Natural killer cell (primary cell): Measurements from ENCODE around the gene GNG2. TPM values are rescaled to one million over a fixed set of nuclear protein-coding genes. Genes with fewer than 3 reads are reported as not detected.
A peak's percentile ranks its signal among the peaks of the same experiment; 100 is the strongest.
"Not testable (repeated sequence)": the region's sequence is repeated elsewhere in the genome, so short reads cannot be mapped to it uniquely, and the experiment has no call there.

Experiments
- ATAC-seq, 3 donors: fragments of 150-1000 bp in 2 of 3; fragments of 200-7000 bp in 1 of 3; cut with Tn5 transposase; 1 replicate in 1 of 3; 2 replicates in 2 of 3; pipeline ENCODE4 v1.10.0; 2021; ENCODE audit warnings: mild to moderate bottlenecking in 2 of 3, moderate library complexity in 2 of 3
- DNase-seq, 2 donors: peaks; one replicate each; pipeline versions ENCODE4 v3.0.0 to v3.0.0-alpha.2; 2013 to 2021; ENCODE audit warnings: mixed read lengths in 1 of 2
- H3K27ac ChIP-seq: one replicate; pipeline ENCODE4 v1.5.1; 2013; ENCODE audit warnings: mild to moderate bottlenecking, low read length
- H3K27me3 ChIP-seq: one replicate; pipeline ENCODE4 v1.6.1; 2013; ENCODE audit warnings: low read length; ENCODE audit not compliant: control insufficient read depth, insufficient read depth
- H3K36me3 ChIP-seq: one replicate; pipeline ENCODE4 v1.6.1; 2013; ENCODE audit warnings: low read length; ENCODE audit not compliant: control insufficient read depth, insufficient read depth
- H3K4me1 ChIP-seq: one replicate; pipeline ENCODE4 v1.6.1; 2013; ENCODE audit warnings: low read length; ENCODE audit not compliant: control insufficient read depth, insufficient read depth
- H3K4me3 ChIP-seq: one replicate; pipeline ENCODE4 v1.5.1; 2013; ENCODE audit warnings: low read length
- H3K9me3 ChIP-seq: one replicate; pipeline ENCODE4 v1.6.1; 2013; ENCODE audit warnings: low read length; ENCODE audit not compliant: control insufficient read depth, insufficient read depth
- H3K27ac Mint-ChIP-seq, 2 donors: one replicate each; pipeline ENCODE4 v1.8.0; 2022; ENCODE audit warnings: mild to moderate bottlenecking in 2 of 2, mixed read lengths in 2 of 2, moderate library complexity in 1 of 2
- H3K27me3 Mint-ChIP-seq, 2 donors: one replicate each; pipeline ENCODE4 v1.8.0; 2022; ENCODE audit warnings: low read depth in 2 of 2, mixed read lengths in 2 of 2
- H3K36me3 Mint-ChIP-seq: one replicate; pipeline ENCODE4 v1.8.0; 2022; ENCODE audit warnings: mixed read lengths
- H3K4me1 Mint-ChIP-seq, 2 donors: one replicate each; pipeline ENCODE4 v1.8.0; 2022; ENCODE audit warnings: mixed read lengths in 2 of 2
- H3K4me3 Mint-ChIP-seq: one replicate; pipeline ENCODE4 v1.8.0; 2022; ENCODE audit warnings: mild to moderate bottlenecking, moderate library complexity, mixed read lengths
- H3K9me3 Mint-ChIP-seq, 2 donors: one replicate each; pipeline ENCODE4 v1.8.0; 2022; ENCODE audit warnings: mixed read lengths in 2 of 2
- WGBS: methylation state at CpG from one replicate; pipeline ENCODE4 v1.1.7; 2013; ENCODE audit warnings: missing lambda C conversion rate; ENCODE audit not compliant: insufficient coverage; 5-methylcytosine and 5-hydroxymethylcytosine counted together
- intact Hi-C: fragments of 100-400 bp; cut with micrococcal nuclease; formaldehyde crosslinking; loops from one replicate; pipeline ENCODE4 v1.14.2; 2022
- total RNA-seq, 4 donors: library from RNA; stranded (reverse); fragments of 120-200 nt in 1 of 4; gene quantifications; one replicate each; pipeline versions ENCODE4 v1.2.3 to v1.2.4, GENCODE V29; 2013 to 2022
- TF ChIP-seq, protein P1 (sequence below): fragments of 200-600 bp; IDR thresholded peaks from one replicate; pipeline ENCODE4 v1.8.0; 2022; ENCODE audit warnings: antibody characterized with exemption

Gene GNG2
- total RNA-seq, 3 donors from 2014 or later (not counting 1 experiment from before 2014, with no cell fraction given) = 552 to 653 (median 582) TPM

GRCh38 chr14:51895375-51895774, 35.0 kb downstream of the GNG2 start:
- H3K27me3 Mint-ChIP-seq = no peaks in the 10 kb centered on the region
- Histone ChIP-seq H3K4me3 (no peak overlapping the region), H3K36me3 (peaks cover 9% of the 10 kb centered on the region), H3K4me1 (peaks cover 5% of the 10 kb centered on the region), H3K9me3 (no peaks in the 10 kb centered on the region), H3K27ac (no peak overlapping the region), H3K27me3 (no peaks in the 10 kb centered on the region)
- H3K36me3 Mint-ChIP-seq = peaks cover 18% of the 10 kb centered on the region
- no peak overlapping the region for H3K4me3 Mint-ChIP-seq
- peak overlapping the region; percentile 86 to 94 for H3K27ac Mint-ChIP-seq
- H3K9me3 Mint-ChIP-seq = no peaks in the 10 kb centered on the region
- TF ChIP-seq, protein P1, sequence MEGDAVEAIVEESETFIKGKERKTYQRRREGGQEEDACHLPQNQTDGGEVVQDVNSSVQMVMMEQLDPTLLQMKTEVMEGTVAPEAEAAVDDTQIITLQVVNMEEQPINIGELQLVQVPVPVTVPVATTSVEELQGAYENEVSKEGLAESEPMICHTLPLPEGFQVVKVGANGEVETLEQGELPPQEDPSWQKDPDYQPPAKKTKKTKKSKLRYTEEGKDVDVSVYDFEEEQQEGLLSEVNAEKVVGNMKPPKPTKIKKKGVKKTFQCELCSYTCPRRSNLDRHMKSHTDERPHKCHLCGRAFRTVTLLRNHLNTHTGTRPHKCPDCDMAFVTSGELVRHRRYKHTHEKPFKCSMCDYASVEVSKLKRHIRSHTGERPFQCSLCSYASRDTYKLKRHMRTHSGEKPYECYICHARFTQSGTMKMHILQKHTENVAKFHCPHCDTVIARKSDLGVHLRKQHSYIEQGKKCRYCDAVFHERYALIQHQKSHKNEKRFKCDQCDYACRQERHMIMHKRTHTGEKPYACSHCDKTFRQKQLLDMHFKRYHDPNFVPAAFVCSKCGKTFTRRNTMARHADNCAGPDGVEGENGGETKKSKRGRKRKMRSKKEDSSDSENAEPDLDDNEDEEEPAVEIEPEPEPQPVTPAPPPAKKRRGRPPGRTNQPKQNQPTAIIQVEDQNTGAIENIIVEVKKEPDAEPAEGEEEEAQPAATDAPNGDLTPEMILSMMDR = no peak
- no peak for ATAC-seq
- H3K4me1 Mint-ChIP-seq = peaks cover 86 to 100% of the 10 kb centered on the region in 2 donors
- DNase-seq = no peak
- intact Hi-C loops = no loop called here

GRCh38 chr14:51897791-51898355, 37.5 kb downstream of the GNG2 start:
- Histone ChIP-seq H3K4me1 (peaks cover 18% of the 10 kb centered on the region), H3K27me3 (no peaks in the 10 kb centered on the region), H3K36me3 (peaks cover 9% of the 10 kb centered on the region), H3K9me3 (no peaks in the 10 kb centered on the region), H3K4me3 (no peak overlapping the region), H3K27ac (no peak overlapping the region)
- no peaks in the 10 kb centered on the region for H3K27me3 Mint-ChIP-seq
- DNase-seq (no peak), ATAC-seq (no peak)
- H3K9me3 Mint-ChIP-seq = no peaks in the 10 kb centered on the region
- WGBS = no CpG with 5 or more reads among the region's 1 CpG
- H3K36me3 Mint-ChIP-seq = peaks cover 18% of the 10 kb centered on the region
- H3K4me3 Mint-ChIP-seq = peak overlapping the region; percentile 45
- peak overlapping the region; percentile 86 to 94 for H3K27ac Mint-ChIP-seq
- TF ChIP-seq, protein P1 = no peak
- peaks cover 86 to 95% of the 10 kb centered on the region in 2 donors for H3K4me1 Mint-ChIP-seq
- intact Hi-C loops = no loop called here

DNA sequence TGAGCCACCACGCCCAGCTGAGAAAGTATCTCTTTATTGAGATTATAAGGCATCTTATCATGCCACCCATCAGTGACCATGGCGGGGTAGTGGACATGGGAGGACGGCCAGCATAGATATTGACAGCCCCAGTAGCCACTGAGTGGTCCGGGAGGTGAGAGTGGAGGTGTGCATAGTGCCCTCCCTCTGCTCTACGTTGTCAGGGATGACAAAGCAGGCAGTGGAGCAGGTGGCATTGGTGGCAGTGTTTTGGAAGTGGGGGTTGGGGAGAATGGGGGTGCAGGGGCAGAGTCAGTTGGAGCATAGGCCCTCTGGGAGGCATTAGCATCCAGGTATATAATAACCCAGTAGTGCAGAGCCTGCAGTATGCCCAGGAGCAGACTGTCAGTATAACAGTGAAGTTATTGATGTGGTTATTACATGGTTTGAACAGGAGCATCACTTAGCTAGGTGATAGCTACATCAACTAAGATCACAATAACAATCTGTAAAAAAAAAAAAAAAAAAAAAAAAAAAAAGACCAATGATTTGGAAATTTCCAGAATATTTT, 41.1 kb downstream of the GNG2 start:
- Mint-ChIP-seq H3K36me3 (peaks cover 8% of the 10 kb centered on the region), H3K4me3 (peak overlapping the region; percentile 53), H3K9me3 (no peaks in the 10 kb centered on the region), H3K4me1 (peaks cover 86 to 91% of the 10 kb centered on the region in 2 donors), H3K27me3 (no peaks in the 10 kb centered on the region), H3K27ac (peak overlapping the region; percentile 86 to 94)
- TF ChIP-seq, protein P1 = no peak
- Histone ChIP-seq H3K27me3 (no peaks in the 10 kb centered on the region), H3K9me3 (peaks cover 5% of the 10 kb centered on the region), H3K4me3 (no peak overlapping the region), H3K36me3 (peaks cover 12% of the 10 kb centered on the region), H3K4me1 (peaks cover 22% of the 10 kb centered on the region), H3K27ac (no peak overlapping the region)
- intact Hi-C loops = no loop called here
- 90% methylated on average over 5 of the region's 5 CpGs for WGBS
- DNase-seq = peak in 1 of 2 donors; percentile 66
- peak; percentile 20 to 37 (median 32) for ATAC-seq

- peak overlapping the region; percentile 78 for H3K27ac ChIP-seq
- peak; percentile 70 to 88 (median 71) for ATAC-seq
- H3K36me3 ChIP-seq, H3K4me3 ChIP-seq, H3K27me3 Mint-ChIP-seq, H3K9me3 ChIP-seq, H3K27me3 ChIP-seq, H3K9me3 Mint-ChIP-seq: not testable (repeated sequence)
- H3K4me1 ChIP-seq = peaks cover 34% of the 10 kb centered on the region
- H3K27ac Mint-ChIP-seq = peak overlapping the region; percentile 94
- 3% methylated on average over 6 of the region's 6 CpGs for WGBS
- H3K4me3 Mint-ChIP-seq = peak overlapping the region; percentile 89
- peak; percentile 48 to 83 for DNase-seq
- intact Hi-C loops = loop anchor here (1.0 to 2.0 kb wide), 4 partner anchors 21 to 58 kb away; partner anchors contain the start of gene GNG2
- peaks cover 13% of the 10 kb centered on the region for H3K36me3 Mint-ChIP-seq
- peaks cover 75 to 82% of the 10 kb centered on the region in 2 donors for H3K4me1 Mint-ChIP-seq
Measured at GRCh38 chr14:51905656-51906121, 45.3 kb downstream of the GNG2 start.
